GM12878 (cell line): Measurements from ENCODE around the gene LRBA. TPM values are rescaled to one million over a fixed set of nuclear protein-coding genes. Genes with fewer than 3 reads are reported as not detected.

Experiments used
- ATAC-seq: fragments of 200-7000 bp; cut with Tn5 transposase; 3 replicates; pipeline ENCODE4 v1.9.1; 2020; ENCODE audit warnings: mild to moderate bottlenecking, moderate library complexity
- BruUV-seq: library from RNA; stranded (reverse); fragments of 400-500 nt; replicated peaks from 2 replicates; lab custom pipeline; 2021; lab: Mats Ljungman, UMichigan
- CTCF ChIA-PET: fragments of 300-600 bp; sonication (Branson Sonifier 250); formaldehyde crosslinking; extraction: SDS; loops from one replicate; lab custom pipeline; 2021; ENCODE audit warnings: inconsistent platforms; lab: Yijun Ruan, JAX
- POLR2A ChIA-PET: fragments of 350-600 bp; formaldehyde crosslinking; extraction: SDS; loops from one replicate; lab custom pipeline; 2021; ENCODE audit warnings: inconsistent platforms; lab: Charles Lee
- RAD21 ChIA-PET: fragments of 300-600 bp; sonication (Branson Sonifier 250); formaldehyde crosslinking; loops from one replicate; lab custom pipeline; 2023; ENCODE audit warnings: antibody characterized with exemption; ENCODE audit not compliant: unreplicated experiment; lab: Charles Lee
- SMC1A ChIA-PET: fragments of 300-600 bp; sonication (Branson Sonifier 250); formaldehyde crosslinking; loops from one replicate; lab custom pipeline; 2023; ENCODE audit not compliant: unreplicated experiment, uncharacterized antibody; lab: Charles Lee
- DNase-seq: peaks from one replicate; pipeline ENCODE4 v3.0.0-alpha.2; 2011; ENCODE audit warnings: low read depth, low spot score
- FAIRE-seq: peaks from 3 replicates; lab custom pipeline; 2011; peaks lifted over from hg19 to GRCh38; lab: Jason Lieb, UNC
- H2AFZ ChIP-seq: 2 replicates; pipeline ENCODE4 v1.6.0; 2011; ENCODE audit warnings: low read depth, low read length, control low read depth; ENCODE audit not compliant: control insufficient read depth
- H3K27ac ChIP-seq: 2 replicates; pipeline ENCODE4 v1.5.1; 2011; ENCODE audit warnings: control low read depth; ENCODE audit not compliant: control insufficient read depth, insufficient read depth
- H3K27me3 ChIP-seq, 2 experiments: replicated peaks in 1 of 2; 2 replicates each; pipeline versions ENCODE4 v1.6.0 to v1.6.1; 2011; ENCODE audit warnings: low read length in 1 of 2; ENCODE audit not compliant: control insufficient read depth in 2 of 2, insufficient read depth in 2 of 2
- H3K36me3 ChIP-seq, 2 experiments: 2 replicates each; pipeline ENCODE4 v1.5.1; 2011; ENCODE audit warnings: low read length in 1 of 2; ENCODE audit not compliant: control insufficient read depth in 2 of 2, insufficient read depth in 2 of 2
- H3K4me1 ChIP-seq: 2 replicates; pipeline ENCODE4 v1.6.1; 2011; ENCODE audit warnings: mild to moderate bottlenecking, low read length, moderate library complexity, mixed read lengths; ENCODE audit not compliant: control insufficient read depth, insufficient read depth
- H3K4me2 ChIP-seq: 2 replicates; pipeline ENCODE4 v1.6.0; 2011; ENCODE audit warnings: control low read depth; ENCODE audit not compliant: control insufficient read depth, insufficient read depth
- H3K4me3 ChIP-seq: fragments of 200-600 bp; sonication (generic); 2 replicates; pipeline ENCODE4 v1.5.1; 2016
- H3K79me2 ChIP-seq: 2 replicates; pipeline ENCODE4 v1.6.0; 2011; ENCODE audit warnings: low read length; ENCODE audit not compliant: control insufficient read depth, insufficient read depth
- H3K9ac ChIP-seq: 2 replicates; pipeline ENCODE4 v1.8.0; 2011; ENCODE audit warnings: low read length, control low read depth, mixed read lengths; ENCODE audit not compliant: control insufficient read depth, insufficient read depth
- H3K9me3 ChIP-seq: replicated peaks from 3 replicates; pipeline ENCODE4 v1.5.1; 2011; ENCODE audit warnings: mild to moderate bottlenecking, low read length; ENCODE audit not compliant: control insufficient read depth, insufficient read depth
- H4K20me1 ChIP-seq: 2 replicates; pipeline ENCODE4 v1.6.0; 2011; ENCODE audit not compliant: control insufficient read depth, insufficient read depth
- BMI1 ChIP-seq: fragments of 450-650 bp; IDR thresholded peaks from 2 replicates; pipeline ENCODE4 v1.6.1; 2016; ENCODE audit warnings: mild to moderate bottlenecking, moderate library complexity, borderline replicate concordance
- CBX3 ChIP-seq: fragments of 200-600 bp; sonication (generic); IDR thresholded peaks from 2 replicates; pipeline ENCODE4 v1.6.1; 2016; ENCODE audit warnings: low read depth, borderline replicate concordance
- CHD1 ChIP-seq: IDR thresholded peaks from 2 replicates; pipeline ENCODE4 v1.6.1; 2012; ENCODE audit warnings: low read depth, low read length, improper control_type of control experiment
- HDAC6 ChIP-seq: fragments of 200-600 bp; sonication (generic); IDR thresholded peaks from one replicate; pipeline ENCODE4 v1.8.0; 2017; ENCODE audit warnings: antibody characterized with exemption; ENCODE audit not compliant: unreplicated experiment
- NFYB ChIP-seq: IDR thresholded peaks from 2 replicates; pipeline ENCODE4 v1.6.1; 2011; ENCODE audit warnings: low read depth, mild to moderate bottlenecking, low read length, improper control_type of control experiment, moderate library complexity; ENCODE audit not compliant: insufficient read depth
- RB1 ChIP-seq: fragments of 450-650 bp; formaldehyde crosslinking; IDR thresholded peaks from 2 replicates; pipeline ENCODE4 v1.6.1; 2017; ENCODE audit warnings: mild to moderate bottlenecking, borderline replicate concordance
- SMARCA5 ChIP-seq: fragments of 450-650 bp; IDR thresholded peaks from 2 replicates; pipeline ENCODE4 v1.6.1; 2017; ENCODE audit warnings: mild to moderate bottlenecking
- TARDBP ChIP-seq: IDR thresholded peaks from 2 replicates; pipeline ENCODE4 v1.6.1; 2016; ENCODE audit warnings: borderline replicate concordance
- WGBS: methylation state at CpG from one replicate; pipeline ENCODE4 v1.1.6; 2016; ENCODE audit warnings: low lambda C conversion rate; ENCODE audit not compliant: insufficient replicate concordance, insufficient coverage; ENCODE audit errors: missing lambda C conversion rate; 5-methylcytosine and 5-hydroxymethylcytosine counted together
- in situ Hi-C: fragments of 300-500 bp; cut with MboI; formaldehyde crosslinking; loops from 9 replicates; pipeline ENCODE4 v1.14.3; 2018; ENCODE audit warnings: mixed read lengths
- intact Hi-C: fragments of 100-400 bp; cut with micrococcal nuclease; formaldehyde crosslinking; loops from one replicate; pipeline ENCODE4 v1.14.2; 2022; ENCODE audit not compliant: unreplicated experiment
- polyA plus RNA-seq, 11 experiments: library from polyadenylated mRNA; depleted of rRNA in 4 of 11; unstranded in 6 of 11; stranded (reverse) in 5 of 11; fragments of >200 nt; fragmentation: Nextera tagmentation in 4 of 11; fragmentation: Illumina TruSeq in 1 of 11; extraction: Ambion mirVana in 4 of 11; extraction: Trizol in 1 of 11; gene quantifications; 1 replicate in 1 of 11; 2 replicates in 10 of 11; pipeline versions ENCODE4 v1.2.1 to v1.2.3, GENCODE V29; 2011 to 2016; ENCODE audit warnings: inconsistent platforms in 2 of 11, missing spikeins in 2 of 11, low read depth in 1 of 11
- total RNA-seq, 4 experiments: library from RNA; depleted of rRNA in 3 of 4; stranded (reverse); fragments of >200 nt in 3 of 4; fragmentation: Illumina TruSeq in 1 of 4; extraction: Trizol in 1 of 4; gene quantifications; 2 replicates each; pipeline versions ENCODE4 v1.2.1 to v1.2.3, GENCODE V29; 2013 to 2021
- TF ChIP-seq, protein P1 (sequence below): fragments of 450-650 bp; IDR thresholded peaks from 2 replicates; pipeline ENCODE4 v1.6.1; 2018; ENCODE audit warnings: mild to moderate bottlenecking, low read depth, moderate library complexity; ENCODE audit not compliant: partially characterized antibody
- TF ChIP-seq, protein P2 (sequence below): IDR thresholded peaks from 2 replicates; pipeline ENCODE4 v1.6.1; 2012; ENCODE audit warnings: low read depth, low read length, improper control_type of control experiment
- TF ChIP-seq, protein P3 (sequence below), 3 experiments: IDR thresholded peaks in 2 of 3; conservative IDR thresholded peaks in 1 of 3; 2 replicates each; pipeline ENCODE4 v1.5.1; 2011; ENCODE audit warnings: low read depth in 3 of 3, low read length in 3 of 3, mild to moderate bottlenecking in 3 of 3, control low read depth in 2 of 3, moderate library complexity in 2 of 3, inconsistent platforms in 1 of 3, mixed read lengths in 1 of 3; ENCODE audit not compliant: control insufficient read depth in 2 of 3, insufficient read depth in 1 of 3; ENCODE audit errors: extremely low read depth in 1 of 3
- TF ChIP-seq, protein P4 (sequence below): IDR thresholded peaks from 2 replicates; pipeline ENCODE4 v1.6.1; 2011; ENCODE audit warnings: borderline replicate concordance, low read depth, mild to moderate bottlenecking, moderate library complexity, mixed read lengths, low read length; ENCODE audit not compliant: insufficient read depth; ENCODE audit errors: extremely low read length

The LRBA gene
- total and polyA plus RNA-seq, 10 of the 15 experiments (the other 5 are each of a cell fraction or from before 2014, with no cell fraction given), result 20.3 to 93.4 (median 55.0) TPM

DNA sequence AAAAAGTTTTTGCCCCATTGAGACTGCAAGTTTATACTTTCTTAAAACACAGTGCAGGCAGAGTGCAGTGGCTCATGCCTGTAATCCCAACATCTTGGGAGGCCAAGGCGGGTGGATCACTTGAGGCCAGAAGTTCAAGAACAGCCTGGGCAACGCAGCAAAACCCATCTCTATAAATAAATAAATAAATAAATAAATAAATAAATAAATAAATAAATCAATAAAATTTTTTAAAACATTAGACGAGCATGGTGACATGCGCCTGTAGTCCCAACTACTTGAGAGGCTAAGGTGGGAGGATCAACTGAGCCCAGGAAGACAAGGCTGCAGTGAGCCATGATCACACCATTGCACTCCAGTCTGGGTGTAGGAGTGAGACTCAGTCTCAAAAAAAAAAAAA lies 213.3 kb downstream of the LRBA start:
- H4K20me1 ChIP-seq, result no peaks in the 10 kb centered on the region
- no peaks in the 10 kb centered on the region for H3K27me3 ChIP-seq
- peaks cover 0 to 2% of the 10 kb centered on the region in 2 experiments; a peak in 2 of 4 replicates for H3K36me3 ChIP-seq
- WGBS, result 94% methylated on average over 4 of the region's 4 CpGs
- H3K4me3 ChIP-seq, result no peak overlapping the region
- no peak for DNase-seq
- ChIA-PET RAD21 (no interaction called here), CTCF (interaction anchor here (0.6 to 0.9 kb wide), 2 partner anchors 261 to 512 kb away, joined by 3 to 4 read pairs; no protein-coding TSS in a partner anchor), SMC1A (no interaction called here)
- no peak for FAIRE-seq
- intact Hi-C loops, result no loop called here
- no peak for ATAC-seq
- no peak overlapping the region for H3K9ac ChIP-seq
- H3K4me2 ChIP-seq, result no peak overlapping the region
- no peaks in the 10 kb centered on the region for H3K9me3 ChIP-seq
- H2AFZ ChIP-seq, result no peak overlapping the region
- no peak for TF ChIP-seq RB1
- TF ChIP-seq, protein P1, sequence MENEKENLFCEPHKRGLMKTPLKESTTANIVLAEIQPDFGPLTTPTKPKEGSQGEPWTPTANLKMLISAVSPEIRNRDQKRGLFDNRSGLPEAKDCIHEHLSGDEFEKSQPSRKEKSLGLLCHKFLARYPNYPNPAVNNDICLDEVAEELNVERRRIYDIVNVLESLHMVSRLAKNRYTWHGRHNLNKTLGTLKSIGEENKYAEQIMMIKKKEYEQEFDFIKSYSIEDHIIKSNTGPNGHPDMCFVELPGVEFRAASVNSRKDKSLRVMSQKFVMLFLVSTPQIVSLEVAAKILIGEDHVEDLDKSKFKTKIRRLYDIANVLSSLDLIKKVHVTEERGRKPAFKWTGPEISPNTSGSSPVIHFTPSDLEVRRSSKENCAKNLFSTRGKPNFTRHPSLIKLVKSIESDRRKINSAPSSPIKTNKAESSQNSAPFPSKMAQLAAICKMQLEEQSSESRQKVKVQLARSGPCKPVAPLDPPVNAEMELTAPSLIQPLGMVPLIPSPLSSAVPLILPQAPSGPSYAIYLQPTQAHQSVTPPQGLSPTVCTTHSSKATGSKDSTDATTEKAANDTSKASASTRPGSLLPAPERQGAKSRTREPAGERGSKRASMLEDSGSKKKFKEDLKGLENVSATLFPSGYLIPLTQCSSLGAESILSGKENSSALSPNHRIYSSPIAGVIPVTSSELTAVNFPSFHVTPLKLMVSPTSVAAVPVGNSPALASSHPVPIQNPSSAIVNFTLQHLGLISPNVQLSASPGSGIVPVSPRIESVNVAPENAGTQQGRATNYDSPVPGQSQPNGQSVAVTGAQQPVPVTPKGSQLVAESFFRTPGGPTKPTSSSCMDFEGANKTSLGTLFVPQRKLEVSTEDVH, result no peak
- no peak for TF ChIP-seq TARDBP
- TF ChIP-seq, protein P2, sequence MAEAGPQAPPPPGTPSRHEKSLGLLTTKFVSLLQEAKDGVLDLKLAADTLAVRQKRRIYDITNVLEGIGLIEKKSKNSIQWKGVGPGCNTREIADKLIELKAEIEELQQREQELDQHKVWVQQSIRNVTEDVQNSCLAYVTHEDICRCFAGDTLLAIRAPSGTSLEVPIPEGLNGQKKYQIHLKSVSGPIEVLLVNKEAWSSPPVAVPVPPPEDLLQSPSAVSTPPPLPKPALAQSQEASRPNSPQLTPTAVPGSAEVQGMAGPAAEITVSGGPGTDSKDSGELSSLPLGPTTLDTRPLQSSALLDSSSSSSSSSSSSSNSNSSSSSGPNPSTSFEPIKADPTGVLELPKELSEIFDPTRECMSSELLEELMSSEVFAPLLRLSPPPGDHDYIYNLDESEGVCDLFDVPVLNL, result no peak
- TF ChIP-seq CHD1, result no peak
- no peak for TF ChIP-seq NFYB
- TF ChIP-seq, protein P3, sequence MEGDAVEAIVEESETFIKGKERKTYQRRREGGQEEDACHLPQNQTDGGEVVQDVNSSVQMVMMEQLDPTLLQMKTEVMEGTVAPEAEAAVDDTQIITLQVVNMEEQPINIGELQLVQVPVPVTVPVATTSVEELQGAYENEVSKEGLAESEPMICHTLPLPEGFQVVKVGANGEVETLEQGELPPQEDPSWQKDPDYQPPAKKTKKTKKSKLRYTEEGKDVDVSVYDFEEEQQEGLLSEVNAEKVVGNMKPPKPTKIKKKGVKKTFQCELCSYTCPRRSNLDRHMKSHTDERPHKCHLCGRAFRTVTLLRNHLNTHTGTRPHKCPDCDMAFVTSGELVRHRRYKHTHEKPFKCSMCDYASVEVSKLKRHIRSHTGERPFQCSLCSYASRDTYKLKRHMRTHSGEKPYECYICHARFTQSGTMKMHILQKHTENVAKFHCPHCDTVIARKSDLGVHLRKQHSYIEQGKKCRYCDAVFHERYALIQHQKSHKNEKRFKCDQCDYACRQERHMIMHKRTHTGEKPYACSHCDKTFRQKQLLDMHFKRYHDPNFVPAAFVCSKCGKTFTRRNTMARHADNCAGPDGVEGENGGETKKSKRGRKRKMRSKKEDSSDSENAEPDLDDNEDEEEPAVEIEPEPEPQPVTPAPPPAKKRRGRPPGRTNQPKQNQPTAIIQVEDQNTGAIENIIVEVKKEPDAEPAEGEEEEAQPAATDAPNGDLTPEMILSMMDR (IDR thresholded peaks at IDR 0.05 in 2 of 3, conservative IDR thresholded peaks at IDR 0.05 in 1 of 3; ENCODE audit: control insufficient read depth in 2 of 3, extremely low read depth in 1 of 3, insufficient read depth in 1 of 3, low read depth in 3 of 3, low read length in 3 of 3), result no peak
- TF ChIP-seq HDAC6, result no peak
- TF ChIP-seq CBX3, result no peak
- TF ChIP-seq, protein P4, sequence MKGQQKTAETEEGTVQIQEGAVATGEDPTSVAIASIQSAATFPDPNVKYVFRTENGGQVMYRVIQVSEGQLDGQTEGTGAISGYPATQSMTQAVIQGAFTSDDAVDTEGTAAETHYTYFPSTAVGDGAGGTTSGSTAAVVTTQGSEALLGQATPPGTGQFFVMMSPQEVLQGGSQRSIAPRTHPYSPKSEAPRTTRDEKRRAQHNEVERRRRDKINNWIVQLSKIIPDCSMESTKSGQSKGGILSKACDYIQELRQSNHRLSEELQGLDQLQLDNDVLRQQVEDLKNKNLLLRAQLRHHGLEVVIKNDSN, result no peak
- TF ChIP-seq SMARCA5, result no peak
- no peak for TF ChIP-seq BMI1
- TF ChIP-seq, all 136 proteins: peak for 0
- H3K79me2 ChIP-seq, result no peaks in the 10 kb centered on the region
- no peak overlapping the region for H3K27ac ChIP-seq
- no peaks in the 10 kb centered on the region for H3K4me1 ChIP-seq
- no TSS peak for BruUV-seq
- POLR2A ChIA-PET, result interaction anchor here (0.7 kb wide), 1 partner anchor 90 kb away, joined by 3 read pairs; no protein-coding TSS in a partner anchor
- in situ Hi-C loops, result no loop called here
